Activated CD8-positive, alpha-beta T cell treated with anti-CD3 and anti-CD28 coated beads, Interleukin-2, amount 10 ng/mL, durations not matched to agents 7 days and 5 days (primary cell): ENCODE measurements around the gene UGT1A5. TPM values are rescaled to one million over a fixed set of nuclear protein-coding genes. Genes with fewer than 3 reads are reported as not detected.

Experiments used
- ATAC-seq: fragments of 150-1000 bp; cut with Tn5 transposase; one replicate; pipeline ENCODE4 v1.10.0; 2021; ENCODE audit warnings: moderate library complexity
- CTCF ChIA-PET: fragments of 350-600 bp; sonication (Branson Sonifier 250); formaldehyde crosslinking; loops from one replicate; lab custom pipeline; 2021; ENCODE audit warnings: antibody characterized with exemption; lab: Charles Lee
- POLR2A ChIA-PET: fragments of 350-600 bp; sonication (Branson Sonifier 250); formaldehyde crosslinking; loops from one replicate; lab custom pipeline; 2021; ENCODE audit warnings: antibody characterized with exemption; lab: Charles Lee
- DNase-seq: peaks from one replicate; pipeline ENCODE4 v3.0.0-alpha.2; 2020
- H3K27ac Mint-ChIP-seq: one replicate; pipeline ENCODE4 v1.8.0; 2021; ENCODE audit warnings: mild to moderate bottlenecking, mixed read lengths
- H3K27me3 Mint-ChIP-seq: one replicate; pipeline ENCODE4 v1.8.0; 2021; ENCODE audit warnings: low read depth, mixed read lengths
- H3K36me3 Mint-ChIP-seq: one replicate; pipeline ENCODE4 v1.8.0; 2021; ENCODE audit warnings: low read depth, mixed read lengths
- H3K4me1 Mint-ChIP-seq: one replicate; pipeline ENCODE4 v1.8.0; 2021; ENCODE audit warnings: low read depth, mixed read lengths
- H3K4me3 Mint-ChIP-seq: one replicate; pipeline ENCODE4 v1.8.0; 2021; ENCODE audit warnings: mild to moderate bottlenecking, mixed read lengths
- H3K9me3 Mint-ChIP-seq: one replicate; pipeline ENCODE4 v1.8.0; 2022; ENCODE audit warnings: mixed read lengths; ENCODE audit not compliant: insufficient read depth
- total RNA-seq, 2 experiments: library from RNA; stranded (reverse); gene quantifications; one replicate each; pipeline ENCODE4 v1.2.3, GENCODE V29; 2021

Gene UGT1A5
- total RNA-seq: not detected

DNA sequence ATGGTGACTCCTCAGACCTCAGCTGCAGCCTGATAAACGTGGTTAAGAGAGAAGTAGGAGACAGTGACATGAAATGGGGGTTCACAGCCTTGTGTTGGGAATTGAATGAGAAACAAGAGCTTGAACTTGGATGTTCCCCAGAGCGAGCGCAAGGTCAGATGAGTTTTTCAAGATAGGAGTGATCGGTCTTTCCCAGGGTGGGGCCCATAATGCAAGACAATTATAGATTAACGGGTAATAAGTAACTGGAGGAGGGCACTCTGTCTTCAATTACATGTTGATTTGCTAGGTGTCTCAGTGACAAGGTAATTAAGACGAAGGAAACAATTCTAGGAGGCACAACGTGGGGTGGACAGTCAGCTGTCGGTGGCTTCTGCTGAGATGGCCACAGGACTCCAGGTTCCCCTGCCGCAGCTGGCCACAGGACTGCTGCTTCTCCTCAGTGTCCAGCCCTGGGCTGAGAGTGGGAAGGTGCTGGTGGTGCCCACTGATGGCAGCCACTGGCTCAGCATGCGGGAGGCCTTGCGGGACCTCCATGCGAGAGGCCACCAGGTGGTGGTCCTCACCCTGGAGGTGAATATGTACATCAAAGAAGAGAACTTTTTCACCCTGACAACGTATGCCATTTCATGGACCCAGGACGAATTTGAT is at the start of gene UGT1A5:
Gene UGT1A5 (plus strand): TSS at position 297 of the 651 bp plus-strand sequence. CDS start 85 bp downstream, at position 382.
- H3K27me3 Mint-ChIP-seq: peaks cover 12% of the 10 kb centered on the region
- CTCF ChIA-PET: interaction anchor here (0.7 kb wide), 1 partner anchor 236 kb away, joined by 3 read pairs; no protein-coding TSS in a partner anchor
- DNase-seq: no peak
- POLR2A ChIA-PET: no interaction called here
- no peak within 1 kb of the TSS for H3K27ac Mint-ChIP-seq
- no peaks in the 10 kb centered on the region for H3K9me3 Mint-ChIP-seq
- no peaks in the 10 kb centered on the region for H3K36me3 Mint-ChIP-seq
- no peak within 1 kb of the TSS for H3K4me3 Mint-ChIP-seq
- no peak for ATAC-seq
- H3K4me1 Mint-ChIP-seq: peaks cover 16% of the 10 kb centered on the region

DNA sequence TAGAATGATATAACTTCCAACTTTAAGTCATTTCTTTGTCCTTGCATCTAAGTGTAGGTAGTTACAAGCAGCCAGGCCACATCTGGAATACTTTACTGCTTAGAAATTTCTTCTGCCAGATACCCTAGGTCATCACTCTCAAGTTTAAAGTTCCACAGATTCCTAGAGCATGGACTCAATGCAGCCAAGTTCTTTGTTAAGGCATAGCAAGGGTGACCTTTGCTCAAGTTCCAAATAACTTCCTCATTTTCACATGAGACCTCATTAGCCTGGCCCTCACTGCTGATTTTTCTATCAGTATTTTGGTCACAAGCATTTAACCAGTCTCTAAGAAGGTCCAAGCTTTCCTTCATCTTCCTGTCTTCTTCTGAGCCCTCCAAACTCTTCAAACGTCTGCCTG is 48.8 kb upstream of the UGT1A5 start:
- H3K4me3 Mint-ChIP-seq: no peak overlapping the region
- ChIA-PET CTCF (no interaction called here), POLR2A (no interaction called here)
- no peaks in the 10 kb centered on the region for H3K36me3 Mint-ChIP-seq
- H3K27ac Mint-ChIP-seq: no peak overlapping the region
- H3K9me3 Mint-ChIP-seq: no peaks in the 10 kb centered on the region
- H3K27me3 Mint-ChIP-seq: peaks cover 35% of the 10 kb centered on the region
- ATAC-seq: no peak
- no peak for DNase-seq
- H3K4me1 Mint-ChIP-seq: no peaks in the 10 kb centered on the region

- no peak overlapping the region for H3K4me3 Mint-ChIP-seq
- no peak overlapping the region for H3K27ac Mint-ChIP-seq
- no peaks in the 10 kb centered on the region for H3K36me3 Mint-ChIP-seq
- no peaks in the 10 kb centered on the region for H3K9me3 Mint-ChIP-seq
- peaks cover 23% of the 10 kb centered on the region for H3K27me3 Mint-ChIP-seq
- POLR2A ChIA-PET: no interaction called here
- ATAC-seq: no peak
- no peak for DNase-seq
- H3K4me1 Mint-ChIP-seq: no peaks in the 10 kb centered on the region
- CTCF ChIA-PET: no interaction called here
Observed at GRCh38 chr2:233668605-233669260, 44.0 kb upstream of the UGT1A5 start.

- Mint-ChIP-seq H3K9me3 (no peaks in the 10 kb centered on the region), H3K4me1 (no peaks in the 10 kb centered on the region), H3K27me3 (peaks cover 23% of the 10 kb centered on the region), H3K27ac (no peak within 1 kb of the TSS), H3K4me3 (no peak within 1 kb of the TSS), H3K36me3 (no peaks in the 10 kb centered on the region)
- DNase-seq (no peak), ATAC-seq (no peak)
- POLR2A ChIA-PET: no interaction called here
- CTCF ChIA-PET: no interaction called here
Observed at GRCh38 chr2:233671290-233672161, 41.2 kb upstream of the UGT1A5 start, which contains the start of gene UGT1A9. Gene UGT1A9 (plus strand): TSS chr2:233671898. CDS start chr2:233671935, 37 bp downstream.

DNA sequence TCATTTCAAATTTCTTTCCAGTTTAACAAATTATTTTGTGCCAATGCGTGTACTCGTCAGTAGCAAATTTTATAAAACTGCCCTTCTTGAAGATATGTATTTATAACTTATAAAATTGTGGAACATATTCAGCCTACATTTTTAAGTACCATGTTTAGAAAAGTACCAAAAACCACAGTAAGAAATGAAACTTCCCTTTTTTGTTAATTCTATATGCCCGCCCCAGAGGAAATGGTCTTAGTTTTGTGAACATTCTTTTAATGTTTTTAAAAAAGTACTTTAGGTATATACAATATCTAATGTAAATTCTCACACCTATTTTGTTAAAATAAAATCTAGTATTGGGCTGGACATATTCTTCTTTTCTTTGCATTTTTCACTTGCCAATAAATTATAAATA is 39.8 kb upstream of the UGT1A5 start:
- Mint-ChIP-seq H3K36me3 (no peaks in the 10 kb centered on the region), H3K27me3 (peaks cover 32% of the 10 kb centered on the region), H3K27ac (no peak overlapping the region), H3K4me3 (no peak overlapping the region), H3K4me1 (no peaks in the 10 kb centered on the region), H3K9me3 (no peaks in the 10 kb centered on the region)
- DNase-seq (no peak), ATAC-seq (no peak)
- ChIA-PET POLR2A (no interaction called here), CTCF (no interaction called here)

GRCh38 chr2:233673896-233674295 is 38.8 kb upstream of the UGT1A5 start:
- Mint-ChIP-seq H3K4me1 (no peaks in the 10 kb centered on the region), H3K36me3 (no peaks in the 10 kb centered on the region), H3K27ac (no peak overlapping the region), H3K27me3 (peaks cover 31% of the 10 kb centered on the region), H3K9me3 (no peaks in the 10 kb centered on the region), H3K4me3 (no peak overlapping the region)
- DNase-seq (no peak), ATAC-seq (no peak)
- POLR2A ChIA-PET: no interaction called here
- CTCF ChIA-PET: no interaction called here

DNA sequence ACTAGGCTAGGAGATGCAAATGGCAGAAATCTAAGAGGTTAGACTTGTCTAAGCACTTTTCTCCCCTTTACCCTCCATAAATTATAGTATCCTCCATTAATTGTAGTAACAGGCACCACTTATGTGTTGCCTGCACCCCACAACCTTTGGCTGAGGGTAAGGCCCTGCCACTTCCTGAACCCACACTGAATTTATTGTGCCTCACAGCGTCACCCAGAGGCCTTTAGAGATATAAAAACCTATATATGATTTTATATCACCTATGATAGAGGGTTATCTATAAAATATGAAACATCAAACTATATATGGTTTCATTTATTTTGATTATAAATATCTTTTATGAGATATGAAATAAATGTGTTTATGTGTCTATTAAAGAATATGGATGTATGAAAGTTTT is 38.4 kb upstream of the UGT1A5 start:
- no peaks in the 10 kb centered on the region for H3K36me3 Mint-ChIP-seq
- no peak overlapping the region for H3K27ac Mint-ChIP-seq
- POLR2A ChIA-PET: no interaction called here
- no peak overlapping the region for H3K4me3 Mint-ChIP-seq
- ATAC-seq (no peak), DNase-seq (no peak)
- H3K9me3 Mint-ChIP-seq: no peaks in the 10 kb centered on the region
- H3K27me3 Mint-ChIP-seq: peaks cover 32% of the 10 kb centered on the region
- CTCF ChIA-PET: no interaction called here
- H3K4me1 Mint-ChIP-seq: no peaks in the 10 kb centered on the region

DNA sequence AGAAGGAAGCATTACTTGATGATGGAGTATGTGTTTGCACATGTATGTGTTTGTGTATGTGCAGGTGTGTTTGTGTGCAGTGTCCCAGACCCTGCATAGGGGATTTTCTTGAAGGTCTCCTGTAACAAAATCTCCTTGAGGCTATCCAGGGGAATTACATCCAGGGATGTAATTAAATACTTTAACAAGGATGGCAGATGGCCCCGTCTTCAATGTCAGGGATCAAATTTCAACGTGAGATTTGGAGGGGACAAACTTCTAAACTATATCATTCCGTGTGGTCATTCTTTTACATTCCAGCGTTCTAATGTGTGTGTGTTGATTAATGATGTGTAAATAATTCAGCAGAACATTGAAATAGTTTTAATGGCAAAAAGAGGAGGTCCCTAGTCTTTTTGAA is 37.7 kb upstream of the UGT1A5 start:
- CTCF ChIA-PET: no interaction called here
- POLR2A ChIA-PET: no interaction called here
- Mint-ChIP-seq H3K4me3 (no peak overlapping the region), H3K36me3 (no peaks in the 10 kb centered on the region), H3K27ac (no peak overlapping the region), H3K4me1 (no peaks in the 10 kb centered on the region), H3K27me3 (peaks cover 38% of the 10 kb centered on the region), H3K9me3 (no peaks in the 10 kb centered on the region)
- ATAC-seq (no peak), DNase-seq (no peak)

GRCh38 chr2:233676046-233676445 is 36.7 kb upstream of the UGT1A5 start:
- no peaks in the 10 kb centered on the region for H3K36me3 Mint-ChIP-seq
- CTCF ChIA-PET: no interaction called here
- no peak for ATAC-seq
- no peak for DNase-seq
- H3K4me3 Mint-ChIP-seq: no peak overlapping the region
- no peaks in the 10 kb centered on the region for H3K4me1 Mint-ChIP-seq
- peaks cover 34% of the 10 kb centered on the region for H3K27me3 Mint-ChIP-seq
- H3K9me3 Mint-ChIP-seq: no peaks in the 10 kb centered on the region
- POLR2A ChIA-PET: interaction anchor here (0.6 kb wide), 1 partner anchor 782 kb away, joined by 3 read pairs; no protein-coding TSS in a partner anchor
- H3K27ac Mint-ChIP-seq: no peak overlapping the region

GRCh38 chr2:233679196-233679595 is 33.5 kb upstream of the UGT1A5 start:
- Mint-ChIP-seq H3K9me3 (no peaks in the 10 kb centered on the region), H3K27me3 (peaks cover 29% of the 10 kb centered on the region), H3K36me3 (no peaks in the 10 kb centered on the region), H3K4me3 (no peak overlapping the region), H3K27ac (no peak overlapping the region), H3K4me1 (no peaks in the 10 kb centered on the region)
- ATAC-seq: no peak
- ChIA-PET POLR2A (no interaction called here), CTCF (no interaction called here)
- no peak for DNase-seq

- CTCF ChIA-PET: no interaction called here
- DNase-seq (no peak), ATAC-seq (no peak)
- no peaks in the 10 kb centered on the region for H3K36me3 Mint-ChIP-seq
- POLR2A ChIA-PET: no interaction called here
- peaks cover 32% of the 10 kb centered on the region for H3K27me3 Mint-ChIP-seq
- no peaks in the 10 kb centered on the region for H3K4me1 Mint-ChIP-seq
- H3K4me3 Mint-ChIP-seq: no peak overlapping the region
- H3K27ac Mint-ChIP-seq: no peak overlapping the region
- no peaks in the 10 kb centered on the region for H3K9me3 Mint-ChIP-seq
Observed at GRCh38 chr2:233680361-233681045, 32.2 kb upstream of the UGT1A5 start.
